Measurements from ENCODE around the gene PCA3.

The PCA3 gene

GRCh38 chr9:76828447-76828846 lies 64.2 kb downstream of the PCA3 start:
- no peak for DNase-seq

GRCh38 chr9:76835571-76836283 lies 71.5 kb downstream of the PCA3 start:
- DNase-seq, result no peak

Data from activated gamma-delta T cell (primary cell).